Natural killer cell treated with Interleukin-12 subunit alpha and Interleukin-12 subunit beta and Interleukin-15 and Interleukin-18, amount 100 ng/mL, for 72 hours (primary cell): ENCODE measurements around the gene BUD23. TPM values are rescaled to one million over a fixed set of nuclear protein-coding genes. Genes with fewer than 3 reads are reported as not detected.

Source experiments
- ATAC-seq, 2 donors: fragments of 150-1000 bp; cut with Tn5 transposase in 1 of 2; sonication (Bioruptor Pico), chemical (Tn5 transposase) in 1 of 2; 2 replicates each; pipeline ENCODE4 v1.10.0; 2021
- DNase-seq: peaks from one replicate; pipeline ENCODE4 v3.0.0; 2022; ENCODE audit warnings: low spot score
- H3K27ac Mint-ChIP-seq, 2 donors: 1 replicate in 1 of 2; 2 replicates in 1 of 2; pipeline ENCODE4 v1.8.0; 2022; ENCODE audit warnings: mixed read lengths in 2 of 2, mild to moderate bottlenecking in 1 of 2, moderate library complexity in 1 of 2
- H3K27me3 Mint-ChIP-seq, 2 donors: 1 replicate in 1 of 2; 2 replicates in 1 of 2; pipeline ENCODE4 v1.8.0; 2022; ENCODE audit warnings: mixed read lengths in 2 of 2
- H3K36me3 Mint-ChIP-seq: one replicate; pipeline ENCODE4 v1.8.0; 2022; ENCODE audit warnings: mixed read lengths
- H3K4me1 Mint-ChIP-seq, 2 donors: 1 replicate in 1 of 2; 2 replicates in 1 of 2; pipeline ENCODE4 v1.8.0; 2022; ENCODE audit warnings: low read depth in 2 of 2, mixed read lengths in 2 of 2, mild to moderate bottlenecking in 1 of 2
- H3K4me3 Mint-ChIP-seq: one replicate; pipeline ENCODE4 v1.8.0; 2022; ENCODE audit warnings: mixed read lengths
- H3K9me3 Mint-ChIP-seq: 2 replicates; pipeline ENCODE4 v1.8.0; 2022; ENCODE audit warnings: mixed read lengths
- total RNA-seq, 2 donors: library from RNA; stranded (reverse); gene quantifications; one replicate each; pipeline ENCODE4 v1.2.3, GENCODE V29; 2022

BUD23 gene
- total RNA-seq, 2 donors from 2014 or later = 76.4 to 99.9 TPM

DNA sequence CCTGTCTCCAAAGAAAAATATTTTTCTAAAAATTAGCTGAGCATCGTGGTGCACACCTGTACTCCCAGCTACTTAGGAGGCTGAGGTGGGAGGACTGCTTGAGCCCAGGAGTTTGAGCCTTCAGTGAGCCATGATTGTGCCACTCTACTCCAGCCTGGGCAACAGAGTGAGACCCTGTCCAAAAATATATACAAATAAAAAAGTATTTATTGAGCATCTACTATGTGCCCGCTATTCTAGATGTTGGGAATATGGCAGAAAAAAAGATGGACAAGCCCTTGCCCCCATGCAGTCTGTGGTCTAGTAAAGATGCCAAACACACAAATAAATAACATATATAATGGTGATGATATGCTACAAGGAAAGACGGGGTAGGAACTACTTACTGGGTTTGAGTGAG, 40.4 kb downstream of the BUD23 start:
- peaks cover 4 to 6% of the 10 kb centered on the region in 2 donors for H3K4me1 Mint-ChIP-seq
- H3K27ac Mint-ChIP-seq = no peak overlapping the region
- no peak for DNase-seq
- H3K9me3 Mint-ChIP-seq = no peaks in the 10 kb centered on the region
- H3K36me3 Mint-ChIP-seq = no peaks in the 10 kb centered on the region
- H3K27me3 Mint-ChIP-seq = peaks cover 9 to 18% of the 10 kb centered on the region in 2 donors
- no peak for ATAC-seq
- H3K4me3 Mint-ChIP-seq = no peak overlapping the region

- DNase-seq = no peak
- no peak overlapping the region for H3K4me3 Mint-ChIP-seq
- no peaks in the 10 kb centered on the region for H3K4me1 Mint-ChIP-seq
- peak; percentile 6 to 41 for ATAC-seq
- no peaks in the 10 kb centered on the region for H3K36me3 Mint-ChIP-seq
- no peaks in the 10 kb centered on the region for H3K9me3 Mint-ChIP-seq
- peaks cover 7 to 18% of the 10 kb centered on the region in 2 donors for H3K27me3 Mint-ChIP-seq
- H3K27ac Mint-ChIP-seq = no peak overlapping the region
Observed at GRCh38 chr7:73726083-73726466, 42.7 kb downstream of the BUD23 start.

DNA sequence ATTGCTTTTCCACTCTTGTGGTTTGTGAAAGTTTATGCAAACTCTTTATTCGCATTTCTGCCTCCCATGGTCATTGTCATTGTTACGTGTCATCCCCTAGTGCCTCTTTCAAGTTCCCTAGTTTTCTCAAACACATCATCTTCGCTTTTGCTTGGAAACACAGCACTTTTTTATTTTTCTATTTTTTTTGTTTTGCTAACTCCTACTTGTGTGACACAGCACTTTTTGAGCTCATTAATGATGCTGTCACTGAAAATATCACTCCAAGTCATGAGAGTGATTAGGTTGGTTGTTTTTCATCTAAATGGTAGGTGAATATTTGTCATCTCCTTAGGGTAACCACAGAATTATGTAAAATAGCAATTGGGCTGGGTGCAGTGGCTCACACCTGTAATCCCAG, 44.6 kb downstream of the BUD23 start:
- Mint-ChIP-seq H3K9me3 (no peaks in the 10 kb centered on the region), H3K4me1 (no peaks in the 10 kb centered on the region), H3K4me3 (no peak overlapping the region), H3K27ac (no peak overlapping the region), H3K36me3 (no peaks in the 10 kb centered on the region), H3K27me3 (peaks cover 7 to 18% of the 10 kb centered on the region in 2 donors)
- ATAC-seq (no peak), DNase-seq (no peak)

DNA sequence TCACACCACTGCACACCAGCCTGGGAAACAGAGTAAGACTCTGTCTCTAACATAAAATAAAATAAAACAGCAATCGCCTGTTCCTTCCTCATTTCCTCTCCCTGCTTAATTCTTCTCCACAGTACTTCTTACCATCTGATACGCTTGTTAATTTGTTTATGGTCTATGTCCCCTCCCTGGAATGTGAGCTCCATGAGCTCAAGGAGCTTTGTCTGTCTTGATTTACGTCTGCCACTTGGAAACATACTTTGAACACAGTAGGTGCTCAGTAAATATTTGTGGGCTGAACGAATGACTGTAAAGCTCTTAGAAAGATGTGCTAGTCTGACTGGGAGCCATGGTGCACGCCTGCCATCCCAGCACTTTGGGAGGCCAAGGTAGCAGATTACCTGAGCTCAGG, 45.2 kb downstream of the BUD23 start:
- H3K36me3 Mint-ChIP-seq = no peaks in the 10 kb centered on the region
- peaks cover 7 to 18% of the 10 kb centered on the region in 2 donors for H3K27me3 Mint-ChIP-seq
- no peaks in the 10 kb centered on the region for H3K9me3 Mint-ChIP-seq
- ATAC-seq (no peak), DNase-seq (peak; percentile 20)
- H3K27ac Mint-ChIP-seq = no peak overlapping the region
- no peaks in the 10 kb centered on the region for H3K4me1 Mint-ChIP-seq
- H3K4me3 Mint-ChIP-seq = no peak overlapping the region

- no peak for ATAC-seq
- peaks cover 5 to 7% of the 10 kb centered on the region in 2 donors for H3K4me1 Mint-ChIP-seq
- H3K27ac Mint-ChIP-seq = no peak overlapping the region
- peak; percentile 16 for DNase-seq
- H3K36me3 Mint-ChIP-seq = no peaks in the 10 kb centered on the region
- H3K27me3 Mint-ChIP-seq = peaks cover 7 to 18% of the 10 kb centered on the region in 2 donors
- H3K9me3 Mint-ChIP-seq = no peaks in the 10 kb centered on the region
- no peak overlapping the region for H3K4me3 Mint-ChIP-seq
Observed at GRCh38 chr7:73730485-73730884, 47.1 kb downstream of the BUD23 start.

- ATAC-seq (no peak), DNase-seq (peak; percentile 10)
- Mint-ChIP-seq H3K27ac (no peak overlapping the region), H3K27me3 (peaks cover 7 to 18% of the 10 kb centered on the region in 2 donors), H3K4me3 (no peak overlapping the region), H3K9me3 (no peaks in the 10 kb centered on the region), H3K36me3 (no peaks in the 10 kb centered on the region), H3K4me1 (peaks cover 5 to 10% of the 10 kb centered on the region in 2 donors)
Observed at GRCh38 chr7:73732397-73732796, 49.0 kb downstream of the BUD23 start.

DNA sequence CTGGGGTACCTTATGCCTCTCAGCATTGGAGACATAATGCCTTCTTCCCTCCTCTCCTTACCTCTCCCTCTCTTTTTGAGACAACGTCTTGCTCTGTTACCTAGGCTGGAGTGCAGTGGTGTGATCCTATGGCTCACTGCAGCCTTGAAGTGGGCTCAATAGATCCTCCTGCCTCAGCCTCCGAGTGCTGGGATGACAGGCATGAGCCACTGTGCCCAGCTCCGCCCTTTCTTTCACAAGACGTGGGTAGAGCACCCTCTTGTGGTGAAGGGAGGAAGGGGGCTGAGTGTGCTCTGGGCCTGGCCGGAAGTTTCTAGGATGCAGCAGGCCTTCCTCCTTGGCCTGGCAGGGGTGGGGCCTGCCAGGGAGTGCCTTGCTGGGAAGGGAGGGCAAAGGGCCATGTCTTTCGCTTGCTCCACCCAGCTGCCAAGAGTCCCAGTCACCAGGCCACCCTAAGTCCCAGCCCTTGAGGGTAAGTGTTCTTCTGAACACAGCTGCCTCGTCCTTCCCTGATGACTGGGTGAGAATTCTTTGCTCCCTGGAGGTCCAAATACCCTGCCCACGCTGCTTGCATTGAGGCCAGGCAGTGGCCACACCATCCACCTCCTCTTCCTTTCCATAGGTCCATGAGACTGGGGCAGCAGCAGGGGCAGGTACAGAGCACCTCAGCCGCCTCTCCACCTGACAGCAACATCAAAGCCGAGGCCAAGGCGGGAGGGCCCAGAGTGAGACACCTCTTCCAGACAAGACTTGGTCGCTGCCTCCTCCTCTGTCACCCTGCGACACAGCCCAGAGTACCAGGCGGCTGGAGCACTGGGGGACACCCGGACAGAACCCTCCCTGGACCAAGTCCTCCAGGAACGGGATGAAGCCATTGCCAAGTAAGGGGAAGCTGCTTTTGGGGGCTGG, 51.5 kb downstream of the BUD23 start:
- peak overlapping the region in 1 of 2 donors; percentile 52 for H3K27ac Mint-ChIP-seq
- DNase-seq (peak; percentile 90), ATAC-seq (peak; percentile 73 to 80)
- peaks cover 4 to 6% of the 10 kb centered on the region in 2 donors for H3K27me3 Mint-ChIP-seq
- H3K4me3 Mint-ChIP-seq = no peak overlapping the region
- peaks cover 12 to 21% of the 10 kb centered on the region in 2 donors for H3K4me1 Mint-ChIP-seq
- H3K9me3 Mint-ChIP-seq = no peaks in the 10 kb centered on the region
- H3K36me3 Mint-ChIP-seq = no peaks in the 10 kb centered on the region

DNA sequence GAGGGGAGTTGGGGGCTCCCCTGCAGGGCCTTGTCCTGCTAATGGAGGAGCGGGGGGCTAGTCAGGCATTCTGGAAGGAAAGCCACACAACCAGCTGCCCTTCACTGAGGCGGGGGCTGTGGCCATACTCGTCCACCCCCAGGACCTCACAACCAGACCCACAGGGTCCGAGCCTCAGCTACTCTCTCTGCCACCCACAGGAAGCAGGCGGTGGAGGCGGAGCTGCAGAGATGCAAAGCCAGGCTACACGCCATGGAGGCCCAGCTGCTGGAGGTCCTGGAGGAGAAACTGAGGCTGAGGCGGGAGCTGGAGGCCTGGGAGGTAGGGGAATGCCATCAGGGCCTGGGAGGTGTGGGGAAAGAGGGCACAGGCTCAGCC, 52.1 kb downstream of the BUD23 start:
- Mint-ChIP-seq H3K4me1 (peaks cover 12 to 21% of the 10 kb centered on the region in 2 donors), H3K4me3 (no peak overlapping the region), H3K27me3 (peaks cover 1 to 2% of the 10 kb centered on the region in 2 donors), H3K36me3 (no peaks in the 10 kb centered on the region), H3K27ac (no peak overlapping the region), H3K9me3 (no peaks in the 10 kb centered on the region)
- ATAC-seq = no peak
- peak; percentile 56 for DNase-seq

- H3K36me3 Mint-ChIP-seq = no peaks in the 10 kb centered on the region
- peaks cover 12 to 21% of the 10 kb centered on the region in 2 donors for H3K4me1 Mint-ChIP-seq
- H3K27me3 Mint-ChIP-seq = no peaks in the 10 kb centered on the region
- DNase-seq (peak; percentile 44), ATAC-seq (no peak)
- H3K4me3 Mint-ChIP-seq = peak overlapping the region; percentile 27
- H3K27ac Mint-ChIP-seq = no peak overlapping the region
- no peaks in the 10 kb centered on the region for H3K9me3 Mint-ChIP-seq
Observed at GRCh38 chr7:73736885-73737284, 53.5 kb downstream of the BUD23 start.

DNA sequence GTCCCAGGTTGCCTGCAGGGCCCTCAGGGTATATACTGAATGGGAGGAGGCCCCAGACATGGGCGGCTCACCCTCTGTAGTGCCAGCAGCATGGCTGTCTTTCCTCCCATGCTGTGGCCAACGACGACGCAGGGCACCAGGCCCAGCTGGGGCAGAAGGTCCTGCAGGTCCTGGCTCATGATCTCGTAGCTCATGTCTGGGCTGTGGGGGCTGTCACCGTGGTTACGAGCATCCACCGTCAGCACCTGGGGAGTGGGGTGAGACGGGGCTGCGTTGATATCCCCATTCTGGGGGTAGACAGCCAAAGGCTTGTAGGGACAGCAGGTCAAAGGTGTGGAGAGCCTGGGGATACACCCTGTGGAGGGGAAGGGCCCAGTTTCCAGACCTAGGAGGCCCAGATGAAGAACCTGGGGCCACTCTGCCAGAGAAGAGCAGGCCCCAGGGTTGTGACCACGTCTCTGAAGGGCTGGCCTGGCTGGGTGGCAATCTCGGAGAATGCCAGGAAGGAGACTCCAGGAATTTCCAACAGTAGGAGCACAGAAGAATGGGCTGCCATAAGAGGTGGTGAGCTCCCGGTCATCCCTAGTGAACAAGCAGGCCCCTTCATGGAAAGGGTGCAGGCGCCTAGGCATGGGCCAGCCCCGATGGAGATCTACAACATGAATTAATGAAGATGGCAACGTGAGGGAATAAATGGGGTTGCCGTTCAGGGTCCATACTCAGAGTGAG, 54.3 kb downstream of the BUD23 start:
- DNase-seq (peak; percentile 55), ATAC-seq (no peak)
- Mint-ChIP-seq H3K36me3 (no peaks in the 10 kb centered on the region), H3K27ac (peak overlapping the region; percentile 84 to 85), H3K4me3 (peak overlapping the region; percentile 90), H3K9me3 (no peaks in the 10 kb centered on the region), H3K4me1 (peaks cover 12 to 21% of the 10 kb centered on the region in 2 donors), H3K27me3 (no peaks in the 10 kb centered on the region)

DNA sequence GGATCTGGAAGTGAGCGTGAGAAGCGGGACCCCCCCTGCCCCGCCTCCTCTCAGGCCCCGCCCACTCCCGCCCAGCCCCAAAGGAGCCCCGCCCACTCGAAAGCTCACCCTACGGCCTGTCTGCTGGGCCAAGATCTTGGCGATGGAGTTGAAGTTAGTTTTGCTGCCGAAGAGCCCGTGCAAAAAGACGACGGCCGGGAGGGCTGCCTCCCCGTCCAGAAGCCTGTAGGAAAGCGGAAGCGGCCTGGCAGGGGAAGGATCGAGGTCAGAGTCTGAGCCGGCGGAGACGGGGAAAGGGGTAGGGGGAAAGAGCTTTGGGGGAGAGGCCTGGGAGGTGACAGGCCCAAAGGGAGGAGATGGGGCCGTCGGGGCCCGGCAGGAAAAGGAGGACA, 54.8 kb downstream of the BUD23 start:
- Mint-ChIP-seq H3K36me3 (no peaks in the 10 kb centered on the region), H3K27ac (peak overlapping the region; percentile 84 to 85), H3K4me1 (peaks cover 12 to 21% of the 10 kb centered on the region in 2 donors), H3K9me3 (no peaks in the 10 kb centered on the region), H3K27me3 (no peaks in the 10 kb centered on the region), H3K4me3 (peak overlapping the region; percentile 90)
- DNase-seq (peak; percentile 64), ATAC-seq (peak; percentile 41 to 58)

DNA sequence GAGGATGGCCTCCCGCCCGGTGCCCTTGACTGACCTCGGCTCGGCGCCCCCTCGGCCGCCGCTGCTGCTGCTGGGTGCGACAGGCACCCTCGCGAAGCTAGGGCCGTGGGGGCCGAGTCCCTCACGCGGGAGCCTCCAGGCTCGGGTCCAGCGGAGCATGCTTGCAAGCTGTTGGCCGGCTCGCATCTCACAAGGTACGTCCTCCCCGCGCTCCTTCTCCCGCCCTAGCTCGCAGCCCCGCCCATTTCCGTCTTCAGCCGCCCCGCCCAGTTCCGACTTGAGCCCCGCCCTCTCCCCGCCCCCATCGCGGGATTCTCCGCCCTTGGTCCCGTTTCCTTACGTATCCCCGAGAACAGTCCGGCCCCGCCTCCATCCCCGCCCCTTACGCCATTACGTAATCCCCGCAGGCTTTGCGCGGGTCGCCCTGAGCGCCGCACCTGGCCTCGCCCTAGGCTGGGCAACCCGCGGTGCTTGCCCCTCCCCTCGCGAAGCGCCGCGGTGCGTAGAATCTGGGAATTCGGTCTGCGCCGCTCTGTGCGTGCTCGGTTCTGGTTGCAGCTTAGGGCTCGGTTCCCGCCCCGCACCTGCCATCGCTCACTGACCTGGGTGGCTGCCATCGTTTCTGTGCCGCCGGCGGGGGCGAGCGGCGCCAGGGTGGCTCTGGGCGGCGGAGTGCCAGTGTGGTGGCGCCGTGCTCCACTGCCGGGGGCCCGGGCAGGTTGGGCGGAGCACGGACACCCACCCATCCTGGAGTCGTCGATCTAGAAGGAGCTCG, 55.4 kb downstream of the BUD23 start, which contains the start of gene ABHD11:
Gene ABHD11, minus strand, starts transcription at position 191 of the 775 bp plus-strand sequence. Its CDS starts 32 bp downstream, at position 159.
- DNase-seq = peak; percentile 97
- peak; percentile 91 to 94 for ATAC-seq
- H3K4me1 Mint-ChIP-seq = peaks cover 12 to 21% of the 10 kb centered on the region in 2 donors
- no peaks in the 10 kb centered on the region for H3K27me3 Mint-ChIP-seq
- H3K27ac Mint-ChIP-seq = peak within 1 kb of the TSS; percentile 84 to 85
- H3K9me3 Mint-ChIP-seq = no peaks in the 10 kb centered on the region
- no peaks in the 10 kb centered on the region for H3K36me3 Mint-ChIP-seq
- peak within 1 kb of the TSS; percentile 90 for H3K4me3 Mint-ChIP-seq

DNA sequence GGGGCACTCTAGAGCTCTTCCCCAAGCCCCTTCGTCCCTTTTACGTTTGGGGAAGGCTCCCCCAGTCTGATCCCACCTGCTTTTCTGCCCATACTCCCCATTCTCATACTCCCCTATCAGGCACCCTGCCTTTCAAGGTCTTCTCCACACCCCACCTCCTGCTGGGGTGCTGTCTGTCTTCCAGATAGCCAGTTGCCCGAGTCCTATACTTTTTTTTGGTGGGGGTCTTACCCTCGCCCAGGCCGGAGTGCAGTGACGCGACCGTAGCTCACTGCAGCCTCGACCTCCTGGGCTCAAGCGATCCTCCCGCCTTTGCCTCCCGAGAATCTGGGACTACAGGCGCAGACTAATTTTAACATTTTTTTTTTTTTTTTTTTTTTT, 56.0 kb downstream of the BUD23 start:
- DNase-seq (no peak), ATAC-seq (no peak)
- Mint-ChIP-seq H3K4me3 (peak overlapping the region; percentile 90), H3K36me3 (no peaks in the 10 kb centered on the region), H3K9me3 (no peaks in the 10 kb centered on the region), H3K27me3 (no peaks in the 10 kb centered on the region), H3K4me1 (peaks cover 11 to 21% of the 10 kb centered on the region in 2 donors), H3K27ac (peak overlapping the region; percentile 84 to 85)
